HG03342 (cell line): ENCODE data around the gene PANK1.

Experiments used
- ATAC-seq: cut with Tn5 transposase; IDR thresholded peaks from one replicate; pipeline ENCODE4 v1.9.1; 2021; ENCODE audit warnings: mild to moderate bottlenecking, moderate library complexity; ENCODE audit not compliant: unreplicated experiment

PANK1 gene

DNA sequence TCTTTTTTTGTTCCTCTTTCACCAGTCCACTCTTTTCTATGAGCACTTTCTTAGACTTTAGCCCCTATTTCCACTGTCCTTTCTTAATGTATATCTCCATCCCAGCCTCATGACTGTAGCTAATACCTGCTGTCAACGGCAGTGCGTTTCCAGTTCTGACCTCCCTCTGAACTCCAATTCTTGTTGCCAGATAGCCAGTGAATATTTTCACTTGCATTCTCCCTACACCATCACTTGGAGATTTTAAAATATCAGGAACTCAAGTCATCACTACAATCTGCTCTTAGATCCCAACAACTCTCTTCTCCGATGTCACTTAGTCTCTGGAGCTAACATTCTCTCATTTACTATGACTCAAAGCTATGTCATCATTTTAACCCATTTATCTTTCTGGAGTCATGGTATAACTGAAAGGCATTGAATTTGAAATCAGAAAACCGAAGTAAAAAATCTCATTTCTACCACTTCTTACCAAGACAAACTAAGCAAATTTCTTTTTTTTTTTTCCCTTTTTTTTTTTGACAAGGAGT lies 104.6 kb downstream of the PANK1 start:
- ATAC-seq = no peak

GRCh38 chr10:89537364-89537763 lies 107.7 kb downstream of the PANK1 start:
- ATAC-seq = no peak

GRCh38 chr10:89536013-89536354 lies 109.1 kb downstream of the PANK1 start:
- no peak for ATAC-seq

DNA sequence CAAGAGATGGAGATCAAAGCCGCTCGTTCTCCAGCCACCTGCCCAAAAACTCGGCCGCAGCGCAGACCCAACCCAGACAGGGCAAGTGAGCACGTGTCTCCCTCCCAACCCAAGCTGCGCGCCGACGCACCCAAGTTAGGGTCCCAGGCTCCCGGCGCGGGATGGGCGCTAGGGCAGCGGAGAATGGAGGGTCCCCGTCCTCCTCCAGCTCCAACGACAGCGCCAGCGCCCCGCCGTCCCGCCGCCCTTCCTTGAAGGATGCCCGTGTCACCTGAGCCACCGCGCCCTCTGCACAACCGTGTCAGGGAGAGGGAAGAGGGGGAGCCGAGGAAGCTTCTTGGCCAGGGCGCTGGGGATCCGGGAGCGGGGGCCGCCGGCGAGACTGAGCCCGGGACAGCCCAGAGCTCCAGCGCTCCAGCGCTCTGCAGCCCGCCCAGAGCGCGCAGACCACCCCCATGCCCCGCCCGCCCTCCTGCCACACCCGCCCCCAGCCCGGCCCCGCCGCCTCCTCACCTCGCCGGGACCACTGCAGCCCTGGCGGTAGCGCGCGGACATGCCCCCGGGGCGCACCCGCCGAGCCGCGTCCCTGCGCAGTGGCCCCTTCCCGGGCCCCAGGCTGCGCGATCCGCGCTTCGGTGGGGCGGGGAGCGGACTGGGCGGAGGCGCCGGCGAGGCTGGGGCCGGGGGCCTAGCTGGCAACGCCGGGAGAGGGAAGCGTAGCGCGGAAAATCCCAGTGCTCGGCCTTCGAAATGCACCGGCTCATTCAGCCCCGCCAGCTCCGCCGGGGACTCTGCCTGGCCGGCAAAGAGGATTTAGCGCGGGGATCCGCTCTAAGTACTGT lies 109.7 kb downstream of the PANK1 start, which contains the start of gene SLC16A12:
Gene SLC16A12, minus strand, starts transcription at position 424 of the 842 bp plus-strand sequence. CDS start 73,016 bp downstream, outside the sequence.
- ATAC-seq = no peak

- ATAC-seq = no peak
These were observed 110.2 kb downstream of the PANK1 start for GRCh38 chr10:89534826-89535166.
